Trophoblast cell (in vitro differentiated cells and primary cell): Measurements from ENCODE around the gene DZIP1L.

Experiments used
- DNase-seq, 2 donors: peaks; one replicate each; pipeline ENCODE4 v3.0.0-alpha.2; 2016
- H2AFZ ChIP-seq: 2 replicates; pipeline ENCODE4 v1.6.1; 2013; ENCODE audit warnings: low read length, moderate library complexity, mild to moderate bottlenecking; ENCODE audit not compliant: insufficient read depth, poor library complexity
- H2AK5ac ChIP-seq: 2 replicates; pipeline ENCODE4 v1.6.1; 2013; ENCODE audit warnings: mild to moderate bottlenecking, low read length
- H2BK120ac ChIP-seq: 2 replicates; pipeline ENCODE4 v1.6.1; 2013; ENCODE audit warnings: low read length, mild to moderate bottlenecking, moderate library complexity; ENCODE audit not compliant: insufficient read depth, poor library complexity
- H2BK12ac ChIP-seq: 2 replicates; pipeline ENCODE4 v1.6.1; 2013; ENCODE audit warnings: mild to moderate bottlenecking, low read length, moderate library complexity
- H2BK5ac ChIP-seq: 2 replicates; pipeline ENCODE4 v1.6.1; 2013; ENCODE audit warnings: low read length, low read depth, moderate library complexity, mild to moderate bottlenecking; ENCODE audit not compliant: poor library complexity
- H3K14ac ChIP-seq: 2 replicates; pipeline ENCODE4 v1.6.1; 2013; ENCODE audit warnings: mild to moderate bottlenecking, low read length
- H3K18ac ChIP-seq: 2 replicates; pipeline ENCODE4 v1.6.1; 2013; ENCODE audit warnings: mild to moderate bottlenecking, low read length
- H3K23ac ChIP-seq: 2 replicates; pipeline ENCODE4 v1.6.1; 2013; ENCODE audit warnings: low read length
- H3K27ac ChIP-seq: 2 replicates; pipeline ENCODE4 v1.5.1; 2013; ENCODE audit warnings: low read depth, mild to moderate bottlenecking, inconsistent platforms, low read length, moderate library complexity
- H3K27me3 ChIP-seq: 2 replicates; pipeline ENCODE4 v1.6.1; 2013; ENCODE audit warnings: inconsistent platforms, mild to moderate bottlenecking, low read length, moderate library complexity; ENCODE audit not compliant: insufficient read depth
- H3K36me3 ChIP-seq, 2 experiments: 1 replicate in 1 of 2; 2 replicates in 1 of 2; pipeline ENCODE4 v1.6.1; 2013; ENCODE audit warnings: low read length in 2 of 2, mild to moderate bottlenecking in 2 of 2, moderate library complexity in 1 of 2; ENCODE audit not compliant: insufficient read depth in 2 of 2, control insufficient read depth in 1 of 2
- H3K4ac ChIP-seq: 2 replicates; pipeline ENCODE4 v1.6.1; 2013; ENCODE audit warnings: low read depth, mild to moderate bottlenecking, low read length, moderate library complexity
- H3K4me1 ChIP-seq, 2 experiments: 1 replicate in 1 of 2; 2 replicates in 1 of 2; pipeline ENCODE4 v1.6.1; 2013; ENCODE audit warnings: low read length in 2 of 2, mild to moderate bottlenecking in 2 of 2, moderate library complexity in 1 of 2; ENCODE audit not compliant: insufficient read depth in 2 of 2, control insufficient read depth in 1 of 2
- H3K4me2 ChIP-seq: 2 replicates; pipeline ENCODE4 v1.6.1; 2013; ENCODE audit warnings: inconsistent platforms, mild to moderate bottlenecking, low read length, moderate library complexity
- H3K4me3 ChIP-seq: 2 replicates; pipeline ENCODE4 v1.5.1; 2013; ENCODE audit warnings: mild to moderate bottlenecking, low read depth, low read length, inconsistent platforms
- H3K79me1 ChIP-seq: one replicate; pipeline ENCODE4 v1.6.1; 2013; ENCODE audit warnings: low read length
- H3K79me2 ChIP-seq: 2 replicates; pipeline ENCODE4 v1.6.1; 2013; ENCODE audit warnings: low read length, mild to moderate bottlenecking; ENCODE audit not compliant: control insufficient read depth, insufficient read depth, poor library complexity
- H3K9ac ChIP-seq: 2 replicates; pipeline ENCODE4 v1.6.1; 2013; ENCODE audit warnings: mild to moderate bottlenecking, low read length
- H3K9me3 ChIP-seq: 2 replicates; pipeline ENCODE4 v1.6.1; 2013; ENCODE audit warnings: low read depth, mild to moderate bottlenecking, control low read depth, inconsistent platforms, low read length; ENCODE audit not compliant: insufficient read depth
- H4K12ac ChIP-seq: 2 replicates; pipeline ENCODE4 v1.6.1; 2013; ENCODE audit warnings: low read depth, mild to moderate bottlenecking, low read length, moderate library complexity
- H4K8ac ChIP-seq: 2 replicates; pipeline ENCODE4 v1.6.1; 2013; ENCODE audit warnings: low read depth, mild to moderate bottlenecking, low read length, moderate library complexity
- H4K91ac ChIP-seq: one replicate; pipeline ENCODE4 v1.6.1; 2013; ENCODE audit warnings: low read depth, mild to moderate bottlenecking, low read length, moderate library complexity
- WGBS: extraction: QIAGEN DNeasy Blood & Tissue Kit; methylation state at CpG from one replicate; pipeline ENCODE4 v1.1.7; 2013; ENCODE audit warnings: missing lambda C conversion rate; ENCODE audit not compliant: insufficient read length, insufficient coverage; ENCODE audit errors: extremely low coverage; 5-methylcytosine and 5-hydroxymethylcytosine counted together

DZIP1L gene

GRCh38 chr3:138124188-138124587, 8.8 kb upstream of the DZIP1L start:
- Histone ChIP-seq H3K79me1 (no peaks in the 10 kb centered on the region), H3K9ac (no peak overlapping the region), H2AK5ac (no peak overlapping the region), H2BK12ac (no peak overlapping the region), H3K4me2 (no peak overlapping the region), H4K91ac (no peak overlapping the region), H3K9me3 (peaks cover 2% of the 10 kb centered on the region), H4K8ac (no peak overlapping the region), H3K79me2 (no peaks in the 10 kb centered on the region), H3K27ac (no peak overlapping the region), H3K27me3 (no peaks in the 10 kb centered on the region), H3K18ac (no peak overlapping the region), H4K12ac (no peak overlapping the region), H3K4ac (no peak overlapping the region), H3K14ac (no peak overlapping the region), H3K23ac (no peak overlapping the region), H3K36me3 (no peaks in the 10 kb centered on the region), H2AFZ (no peak overlapping the region), H2BK5ac (no peak overlapping the region), H3K4me3 (no peak overlapping the region), H3K4me1 (peaks cover 0 to 2% of the 10 kb centered on the region in 2 experiments), H2BK120ac (no peak overlapping the region)
- no peak for DNase-seq
- no CpG with 5 or more reads among the region's 6 CpGs for WGBS

GRCh38 chr3:138119423-138119766, 4.0 kb upstream of the DZIP1L start:
- no peak for DNase-seq
- Histone ChIP-seq H2BK5ac (no peak overlapping the region), H3K9ac (no peak overlapping the region), H3K27me3 (no peaks in the 10 kb centered on the region), H4K91ac (no peak overlapping the region), H3K23ac (no peak overlapping the region), H3K9me3 (no peaks in the 10 kb centered on the region), H3K18ac (no peak overlapping the region), H4K8ac (no peak overlapping the region), H3K79me2 (peaks cover 2% of the 10 kb centered on the region), H3K27ac (no peak overlapping the region), H4K12ac (no peak overlapping the region), H3K4ac (no peak overlapping the region), H3K79me1 (peaks cover 7% of the 10 kb centered on the region), H2AFZ (no peak overlapping the region), H3K4me2 (no peak overlapping the region), H2BK12ac (no peak overlapping the region), H3K14ac (no peak overlapping the region), H3K4me3 (no peak overlapping the region), H3K4me1 (peaks cover 2 to 3% of the 10 kb centered on the region in 2 experiments), H2BK120ac (no peak overlapping the region), H3K36me3 (no peaks in the 10 kb centered on the region), H2AK5ac (no peak overlapping the region)
- no CpG with 5 or more reads among the region's 4 CpGs for WGBS

GRCh38 chr3:138118612-138119422, 3.4 kb upstream of the DZIP1L start:
- no peak overlapping the region for H3K4ac ChIP-seq
- no peak overlapping the region for H3K4me2 ChIP-seq
- no peaks in the 10 kb centered on the region for H3K27me3 ChIP-seq
- no peak overlapping the region for H2BK120ac ChIP-seq
- H3K4me1 ChIP-seq: peaks cover 2 to 4% of the 10 kb centered on the region in 2 experiments
- peaks cover 2% of the 10 kb centered on the region for H3K79me2 ChIP-seq
- no peak overlapping the region for H4K8ac ChIP-seq
- H3K79me1 ChIP-seq: peaks cover 7% of the 10 kb centered on the region
- no CpG with 5 or more reads among the region's 8 CpGs for WGBS
- H3K27ac ChIP-seq: no peak overlapping the region
- no peak overlapping the region for H2BK5ac ChIP-seq
- no peak overlapping the region for H3K23ac ChIP-seq
- H3K4me3 ChIP-seq: no peak overlapping the region
- no peak overlapping the region for H3K9ac ChIP-seq
- H2BK12ac ChIP-seq: no peak overlapping the region
- H4K12ac ChIP-seq: no peak overlapping the region
- peak; percentile 73 to 90 for DNase-seq
- H3K14ac ChIP-seq: no peak overlapping the region
- no peak overlapping the region for H3K18ac ChIP-seq
- H4K91ac ChIP-seq: no peak overlapping the region
- no peak overlapping the region for H2AK5ac ChIP-seq
- H3K36me3 ChIP-seq: no peaks in the 10 kb centered on the region
- H2AFZ ChIP-seq: no peak overlapping the region
- no peaks in the 10 kb centered on the region for H3K9me3 ChIP-seq

- Histone ChIP-seq H3K27ac (no peak overlapping the region), H3K27me3 (no peaks in the 10 kb centered on the region), H3K79me1 (peaks cover 7% of the 10 kb centered on the region), H2BK5ac (no peak overlapping the region), H2BK12ac (no peak overlapping the region), H4K8ac (no peak overlapping the region), H3K4me3 (peak overlapping the region; percentile 86), H3K36me3 (no peaks in the 10 kb centered on the region), H2AFZ (no peak overlapping the region), H3K9me3 (no peaks in the 10 kb centered on the region), H4K12ac (no peak overlapping the region), H3K9ac (peak overlapping the region; percentile 52), H2BK120ac (no peak overlapping the region), H3K14ac (no peak overlapping the region), H3K79me2 (peaks cover 2% of the 10 kb centered on the region), H3K4ac (no peak overlapping the region), H2AK5ac (no peak overlapping the region), H3K18ac (peak overlapping the region; percentile 56), H4K91ac (peak overlapping the region; percentile 40), H3K4me1 (peaks cover 4 to 5% of the 10 kb centered on the region in 2 experiments), H3K4me2 (peak overlapping the region; percentile 90), H3K23ac (no peak overlapping the region)
- DNase-seq: no peak
- no CpG with 5 or more reads among the region's 9 CpGs for WGBS
Measured at GRCh38 chr3:138114431-138114918, 933 bp downstream of the DZIP1L start.
